Upper lobe of left lung (tissue), 6 donors: ENCODE measurements around the gene LYZL6. TPM values are rescaled to one million over a fixed set of nuclear protein-coding genes. Genes with fewer than 3 reads are reported as not detected.

Experiments used
- ATAC-seq, 2 donors: fragments of 200-7000 bp; cut with Tn5 transposase; one replicate each; pipeline ENCODE4 v1.9.1; 2022; ENCODE audit warnings: mild to moderate bottlenecking in 2 of 2, moderate library complexity in 2 of 2; ENCODE audit not compliant: low FRiP score in 2 of 2
- DNase-seq, 2 donors: peaks; one replicate each; pipeline ENCODE4 v3.0.0-alpha.2; 2019 to 2020
- H3K27ac ChIP-seq, 4 donors: fragments of 200-600 bp; sonication (generic); one replicate each; pipeline ENCODE4 v1.5.1; 2016 to 2019
- H3K27me3 ChIP-seq, 4 donors: fragments of 200-600 bp; sonication (generic); one replicate each; pipeline ENCODE4 v1.5.1; 2017 to 2019
- H3K36me3 ChIP-seq, 4 donors: fragments of 200-600 bp; sonication (generic); one replicate each; pipeline ENCODE4 v1.5.1; 2016 to 2019
- H3K4me1 ChIP-seq, 4 donors: fragments of 200-600 bp; sonication (generic); one replicate each; pipeline ENCODE4 v1.5.1; 2018 to 2019
- H3K4me3 ChIP-seq, 4 donors: fragments of 200-600 bp; sonication (generic); one replicate each; pipeline ENCODE4 v1.5.1; 2017 to 2019; ENCODE audit warnings: mild to moderate bottlenecking in 2 of 4, moderate library complexity in 1 of 4
- H3K9me3 ChIP-seq, 4 donors: fragments of 200-600 bp; sonication (generic); one replicate each; pipeline ENCODE4 v1.5.1; 2018 to 2019
- EP300 ChIP-seq, 4 donors: sonication (generic); formaldehyde crosslinking; IDR thresholded peaks; one replicate each; pipeline ENCODE4 v1.5.1; 2017; ENCODE audit warnings: antibody characterized with exemption in 4 of 4, control low read depth in 2 of 4
- POLR2A ChIP-seq, 4 donors: fragments of 450-650 bp; IDR thresholded peaks; one replicate each; pipeline ENCODE4 v1.5.1; 2016 to 2017; ENCODE audit warnings: antibody characterized with exemption in 4 of 4, mild to moderate bottlenecking in 2 of 4
- POLR2AphosphoS5 ChIP-seq, 2 donors: sonication (generic); formaldehyde crosslinking; IDR thresholded peaks; one replicate each; pipeline ENCODE4 v1.5.1; 2017; ENCODE audit warnings: antibody characterized with exemption in 2 of 2
- WGBS, 2 donors: methylation state at CpG; one replicate each; pipeline ENCODE4 v1.1.5; 2017 to 2018; 5-methylcytosine and 5-hydroxymethylcytosine counted together
- total RNA-seq, 6 donors: library from RNA; depleted of rRNA in 4 of 6; stranded (reverse); fragments of >200 nt in 4 of 6; gene quantifications; one replicate each; pipeline versions ENCODE4 v1.1.0 to v1.2.1, GENCODE V29; 2016 to 2021
- TF ChIP-seq, protein P1 (sequence below), 6 experiments: fragments of 450-650 bp in 4 of 6; fragments of 200-600 bp in 2 of 6; sonication (generic) in 2 of 6; IDR thresholded peaks; one replicate each; pipeline ENCODE4 v1.5.1; 2016 to 2019; ENCODE audit warnings: antibody characterized with exemption in 6 of 6
- donor health status: DM: no; HTN: no; CAD: no; lungs with moderate emphysema.
- donor health status: DM: no; HTN: yes; CAD: no; lungs with severe emphysema.

Gene LYZL6
- total RNA-seq, 6 donors from 2014 or later = not detected

DNA sequence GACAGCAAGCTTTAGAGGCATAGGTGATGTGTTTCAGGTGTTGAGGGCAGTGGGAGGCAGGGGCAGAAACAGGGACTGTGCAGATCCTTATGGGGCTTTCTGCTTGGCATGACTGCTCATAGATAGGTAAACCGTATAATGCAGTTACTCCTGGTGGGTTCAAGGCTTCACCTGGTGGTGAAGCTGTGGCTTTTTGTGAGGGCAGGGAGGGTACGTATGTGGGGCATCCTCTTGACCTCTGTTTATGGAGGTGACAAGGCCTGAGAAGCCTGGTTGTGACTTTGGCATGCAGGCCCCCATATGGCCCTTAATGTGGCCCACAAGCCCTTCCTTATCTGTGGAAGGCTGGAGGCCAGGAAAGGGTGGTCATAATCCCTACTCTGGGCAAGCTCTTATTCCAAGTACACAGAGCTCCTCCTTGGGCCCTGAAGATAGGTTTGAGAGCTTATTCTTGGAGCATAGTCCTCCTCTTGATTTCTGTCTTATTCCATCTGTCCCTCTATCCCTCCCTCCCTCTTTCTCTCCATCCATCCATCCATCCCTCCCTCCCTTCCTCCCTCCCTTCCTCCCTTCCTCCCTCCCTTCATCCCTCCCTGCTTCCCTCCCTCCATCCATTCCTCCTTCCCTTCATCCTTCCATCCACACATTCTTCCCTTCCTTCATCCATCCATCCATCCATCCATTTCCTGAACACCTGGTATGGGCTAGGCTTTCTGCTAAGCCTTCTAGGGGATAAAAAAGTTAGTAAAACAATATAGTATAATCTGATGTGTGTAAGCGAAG, 39.1 kb upstream of the LYZL6 start:
- 88 to 92% methylated on average over 3 of the region's 3 CpGs for WGBS, 2 donors
- DNase-seq = no peak
- TF ChIP-seq, protein P1, sequence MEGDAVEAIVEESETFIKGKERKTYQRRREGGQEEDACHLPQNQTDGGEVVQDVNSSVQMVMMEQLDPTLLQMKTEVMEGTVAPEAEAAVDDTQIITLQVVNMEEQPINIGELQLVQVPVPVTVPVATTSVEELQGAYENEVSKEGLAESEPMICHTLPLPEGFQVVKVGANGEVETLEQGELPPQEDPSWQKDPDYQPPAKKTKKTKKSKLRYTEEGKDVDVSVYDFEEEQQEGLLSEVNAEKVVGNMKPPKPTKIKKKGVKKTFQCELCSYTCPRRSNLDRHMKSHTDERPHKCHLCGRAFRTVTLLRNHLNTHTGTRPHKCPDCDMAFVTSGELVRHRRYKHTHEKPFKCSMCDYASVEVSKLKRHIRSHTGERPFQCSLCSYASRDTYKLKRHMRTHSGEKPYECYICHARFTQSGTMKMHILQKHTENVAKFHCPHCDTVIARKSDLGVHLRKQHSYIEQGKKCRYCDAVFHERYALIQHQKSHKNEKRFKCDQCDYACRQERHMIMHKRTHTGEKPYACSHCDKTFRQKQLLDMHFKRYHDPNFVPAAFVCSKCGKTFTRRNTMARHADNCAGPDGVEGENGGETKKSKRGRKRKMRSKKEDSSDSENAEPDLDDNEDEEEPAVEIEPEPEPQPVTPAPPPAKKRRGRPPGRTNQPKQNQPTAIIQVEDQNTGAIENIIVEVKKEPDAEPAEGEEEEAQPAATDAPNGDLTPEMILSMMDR (IDR thresholded peaks at IDR 0.05) = no peak
- TF ChIP-seq EP300 (IDR thresholded peaks at IDR 0.05) = no peak
- no peak for TF ChIP-seq POLR2AphosphoS5 (IDR thresholded peaks at IDR 0.05)
- TF ChIP-seq POLR2A (IDR thresholded peaks at IDR 0.05) = no peak
- H3K27ac ChIP-seq = no peak overlapping the region
- ATAC-seq = no peak
- peaks cover 0 to 8% (median 0%) of the 10 kb centered on the region in 4 donors for H3K4me1 ChIP-seq
- H3K27me3 ChIP-seq = no peaks in the 10 kb centered on the region
- no peaks in the 10 kb centered on the region for H3K36me3 ChIP-seq
- H3K4me3 ChIP-seq = no peak overlapping the region
- H3K9me3 ChIP-seq = no peaks in the 10 kb centered on the region

DNA sequence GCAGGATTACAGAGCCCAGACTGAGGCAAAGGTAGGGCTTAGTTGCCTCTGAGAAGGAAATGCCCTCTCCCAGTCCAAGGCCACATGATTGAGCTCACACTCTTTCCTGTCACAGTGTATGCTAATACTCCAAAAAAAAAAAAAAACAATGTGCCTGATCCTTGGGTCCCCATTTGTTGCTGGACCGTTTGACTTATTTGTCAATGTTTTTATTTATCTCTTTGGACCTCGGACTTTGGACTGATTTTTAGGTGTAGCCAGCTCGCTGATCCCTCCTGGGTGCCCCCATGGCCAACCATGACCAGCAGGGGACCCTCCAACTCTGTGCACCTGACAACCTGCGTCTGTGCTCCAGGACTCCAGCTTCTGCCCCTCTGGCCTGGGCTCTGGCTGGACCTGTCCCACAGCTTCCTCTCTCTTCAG, 38.4 kb upstream of the LYZL6 start:
- Histone ChIP-seq H3K4me1 (peaks cover 0 to 4% (median 0%) of the 10 kb centered on the region in 4 donors), H3K27me3 (no peaks in the 10 kb centered on the region), H3K36me3 (no peaks in the 10 kb centered on the region), H3K27ac (no peak overlapping the region), H3K9me3 (no peaks in the 10 kb centered on the region), H3K4me3 (no peak overlapping the region)
- TF ChIP-seq POLR2AphosphoS5 (IDR thresholded peaks at IDR 0.05) = no peak
- TF ChIP-seq, protein P1 (IDR thresholded peaks at IDR 0.05) = no peak
- no peak for TF ChIP-seq POLR2A (IDR thresholded peaks at IDR 0.05)
- no peak for TF ChIP-seq EP300 (IDR thresholded peaks at IDR 0.05)
- DNase-seq (no peak), ATAC-seq (no peak)
- WGBS, 2 donors = 70 to 71% methylated on average over 4 of the region's 4 CpGs

DNA sequence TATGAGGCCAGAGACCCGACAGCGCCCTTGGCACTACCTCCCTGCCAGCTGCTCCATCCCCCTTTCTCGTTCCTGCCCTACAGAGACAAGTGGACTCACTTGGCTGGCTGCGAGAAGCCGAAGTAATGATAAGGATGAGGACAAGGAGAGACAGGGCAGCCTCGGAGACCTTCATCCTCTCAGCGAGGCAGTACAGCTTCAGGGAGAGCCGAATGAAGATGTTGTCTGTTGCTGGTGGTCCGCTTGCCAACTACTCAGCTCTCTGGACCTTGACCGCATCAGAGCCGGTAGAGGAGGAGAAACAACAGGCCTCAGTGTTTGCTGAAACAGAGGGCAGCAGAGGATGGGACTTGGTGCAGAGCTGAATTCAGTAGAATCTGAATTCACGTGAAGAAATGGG, 37.7 kb upstream of the LYZL6 start, which contains the start of gene CCL16:
TSS of gene CCL16 (minus strand) at position 252 of the 400 bp plus-strand sequence. CDS start at position 175, 77 bp downstream.
- H3K9me3 ChIP-seq = no peaks in the 10 kb centered on the region
- no peak within 1 kb of the TSS for H3K27ac ChIP-seq
- WGBS, 2 donors = 88 to 92% methylated on average over 12 of the region's 12 CpGs
- H3K4me1 ChIP-seq = no peaks in the 10 kb centered on the region
- TF ChIP-seq POLR2AphosphoS5 (IDR thresholded peaks at IDR 0.05) (no peak), POLR2A (IDR thresholded peaks at IDR 0.05) (no peak), EP300 (IDR thresholded peaks at IDR 0.05) (no peak)
- TF ChIP-seq, protein P1 (IDR thresholded peaks at IDR 0.05) = no peak
- ATAC-seq (no peak), DNase-seq (no peak)
- no peaks in the 10 kb centered on the region for H3K36me3 ChIP-seq
- no peaks in the 10 kb centered on the region for H3K27me3 ChIP-seq
- no peak within 1 kb of the TSS for H3K4me3 ChIP-seq

DNA sequence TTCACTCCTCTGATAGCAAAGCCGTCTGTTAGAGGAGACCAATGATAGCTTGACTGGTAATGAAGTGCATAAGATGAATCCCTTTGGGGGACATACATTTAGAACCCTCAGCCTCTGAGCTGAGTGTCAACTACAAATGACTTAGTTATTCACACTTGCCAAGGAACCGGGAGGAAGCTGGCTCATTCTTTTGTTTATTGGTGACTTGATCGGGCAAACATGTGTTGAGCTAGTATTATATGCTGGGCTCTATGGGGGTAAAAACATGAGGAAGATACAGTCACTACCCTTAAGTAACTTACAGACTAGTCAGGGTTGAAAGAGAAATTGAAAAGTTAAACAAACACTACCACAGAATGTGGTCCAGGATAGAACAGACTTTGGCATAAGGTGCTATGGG, 34.8 kb upstream of the LYZL6 start:
- 60 to 67% methylated on average over 3 of the region's 3 CpGs for WGBS, 2 donors
- H3K4me1 ChIP-seq = peaks cover 0 to 5% (median 2%) of the 10 kb centered on the region in 4 donors
- no peaks in the 10 kb centered on the region for H3K9me3 ChIP-seq
- DNase-seq = no peak
- no peak for ATAC-seq
- TF ChIP-seq, protein P1 (IDR thresholded peaks at IDR 0.05) = no peak
- no peak for TF ChIP-seq POLR2A (IDR thresholded peaks at IDR 0.05)
- no peak for TF ChIP-seq POLR2AphosphoS5 (IDR thresholded peaks at IDR 0.05)
- TF ChIP-seq EP300 (IDR thresholded peaks at IDR 0.05) = no peak
- H3K27me3 ChIP-seq = no peaks in the 10 kb centered on the region
- H3K4me3 ChIP-seq = no peak overlapping the region
- H3K27ac ChIP-seq = no peak overlapping the region
- H3K36me3 ChIP-seq = no peaks in the 10 kb centered on the region
